B cell (primary cell): Measurements from ENCODE around the gene TSPAN31.

ENCODE experiments used
- CTCF ChIP-seq: fragments of 200-600 bp; IDR thresholded peaks from one replicate; pipeline ENCODE4 v1.8.0; 2022; ENCODE audit warnings: antibody characterized with exemption, mild to moderate bottlenecking
- EZH2 ChIP-seq: IDR thresholded peaks from 2 replicates; pipeline ENCODE4 v1.6.1; 2012; ENCODE audit warnings: borderline replicate concordance, low read depth, mild to moderate bottlenecking, moderate library complexity, low read length; ENCODE audit not compliant: insufficient read depth, poor library complexity, severe bottlenecking

DNA sequence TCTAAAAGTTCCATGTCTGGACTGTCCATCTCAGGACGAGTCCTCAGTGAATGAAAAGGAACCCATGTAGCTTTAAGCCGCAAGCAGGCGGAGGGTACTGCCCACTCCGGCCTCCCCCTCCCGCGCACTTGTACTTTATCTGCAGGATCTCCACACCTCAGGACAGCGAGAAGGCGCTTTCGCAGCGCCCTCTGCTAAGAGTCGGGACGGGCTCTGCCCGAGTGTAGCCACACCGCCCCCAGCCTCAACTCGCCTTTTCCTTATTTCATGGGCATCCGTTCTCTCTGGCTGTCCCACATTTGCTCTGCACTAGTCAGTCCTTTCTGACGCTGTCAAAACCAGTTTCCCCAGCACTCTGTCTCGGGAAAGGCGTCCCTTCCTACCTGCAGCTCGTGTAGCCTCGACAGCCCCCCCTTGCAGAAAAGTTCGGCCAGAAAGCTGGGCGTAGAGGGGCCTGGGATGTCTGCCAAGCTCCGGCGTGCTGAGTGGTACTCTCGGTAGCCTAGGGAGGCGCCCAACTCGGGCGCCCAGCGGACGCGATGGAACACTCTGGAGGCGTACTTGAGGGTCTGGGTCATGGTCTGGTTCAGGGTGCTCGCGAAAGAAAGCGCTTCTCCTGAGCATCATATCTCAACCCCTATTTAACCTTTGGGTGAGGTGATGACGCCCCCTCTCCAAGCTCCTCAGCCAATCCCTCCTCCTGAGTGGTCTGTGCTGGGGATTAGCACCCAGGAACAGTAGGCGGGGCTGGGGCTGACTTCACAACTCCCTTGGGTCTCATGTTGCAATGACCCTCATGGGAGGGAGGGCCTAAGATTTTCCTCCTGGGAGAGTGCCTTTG, 21.8 kb downstream of the TSPAN31 start, which contains the start of gene CYP27B1:
- TF ChIP-seq CTCF (no peak), EZH2 (peak; percentile 43)
